Hepatocyte (in vitro differentiated cells): ENCODE results near the gene CLIP1.

Experiments used
- CTCF ChIP-seq: fragments of 200-600 bp; sonication (generic); IDR thresholded peaks from 2 replicates; pipeline ENCODE4 v1.5.1; 2016; ENCODE audit warnings: antibody characterized with exemption, mild to moderate bottlenecking; ENCODE audit not compliant: poor library complexity
- EZH2 ChIP-seq: fragments of 200-600 bp; sonication (generic); IDR thresholded peaks from 2 replicates; pipeline ENCODE4 v1.6.1; 2016; ENCODE audit warnings: antibody characterized with exemption, mild to moderate bottlenecking, borderline replicate concordance
- EZH2phosphoT487 ChIP-seq: fragments of 200-600 bp; sonication (generic); IDR thresholded peaks from one replicate; pipeline ENCODE4 v1.6.1; 2018; ENCODE audit warnings: antibody characterized with exemption, mild to moderate bottlenecking, low read depth, moderate library complexity; ENCODE audit not compliant: unreplicated experiment, severe bottlenecking

- no peak for TF ChIP-seq EZH2
- no peak for TF ChIP-seq CTCF
- no peak for TF ChIP-seq EZH2phosphoT487
Observed at GRCh38 chr12:122235741-122236140, 186.7 kb downstream of the CLIP1 start.
